PFSK-1 (cell line): ENCODE results near the gene IGF2BP2.

Experiments used
- FOXP2 ChIP-seq: optimal IDR thresholded peaks from 2 replicates; pipeline ENCODE3; 2011; ENCODE audit warnings: borderline replicate concordance, control low read depth, inconsistent platforms; ENCODE audit not compliant: insufficient read depth; ENCODE audit errors: extremely low read length, extremely low read depth
- POLR2AphosphoS5 ChIP-seq: IDR thresholded peaks from 2 replicates; pipeline ENCODE4 v1.6.1; 2012; ENCODE audit warnings: low read depth, mild to moderate bottlenecking, control low read depth, low read length, moderate library complexity
- REST ChIP-seq, 2 experiments: IDR thresholded peaks; 2 replicates each; pipeline versions ENCODE4 v1.6.1 to v1.8.0; 2011 to 2012; ENCODE audit warnings: low read depth in 2 of 2, low read length in 2 of 2, control low read depth in 1 of 2, inconsistent platforms in 1 of 2, mild to moderate bottlenecking in 1 of 2, moderate library complexity in 1 of 2; ENCODE audit not compliant: insufficient read depth in 1 of 2
- TAF1 ChIP-seq: IDR thresholded peaks from 2 replicates; pipeline ENCODE4 v1.6.1; 2012; ENCODE audit warnings: low read length, control low read depth, borderline replicate concordance; ENCODE audit not compliant: insufficient read depth

- TF ChIP-seq POLR2AphosphoS5 = no peak
- TF ChIP-seq REST (IDR thresholded peaks at IDR 0.05; ENCODE audit: insufficient read depth in 1 of 2, low read depth in 2 of 2, low read length in 2 of 2) = no peak
- TF ChIP-seq FOXP2 = no peak
- no peak for TF ChIP-seq TAF1
These were observed 27.5 kb downstream of the IGF2BP2 start for GRCh38 chr3:185797108-185797881.
